HTERT RPE-1 (cell line): ENCODE data around the gene CD99L2.

Source experiments
- in situ Hi-C: fragments of 300-500 bp; cut with MboI; formaldehyde crosslinking; loops from 4 replicates; pipeline ENCODE4 v1.14.3; 2020; ENCODE audit warnings: low sequenced_read_pairs

CD99L2 gene

GRCh38 chrX:150898343-150899190 lies at the start of gene CD99L2:
CD99L2 (minus strand) TSS chrX:150898668; CDS start chrX:150898588, 80 bp downstream.
- in situ Hi-C loops: no loop called here

GRCh38 chrX:150944233-150944632 lies 45.8 kb upstream of the CD99L2 start:
- in situ Hi-C loops: no loop called here

- in situ Hi-C loops: no loop called here
Observed at GRCh38 chrX:150942942-150943594, 44.6 kb upstream of the CD99L2 start.

GRCh38 chrX:150941580-150941979 lies 43.1 kb upstream of the CD99L2 start:
- in situ Hi-C loops: no loop called here

GRCh38 chrX:150940844-150941495 lies 42.5 kb upstream of the CD99L2 start:
- in situ Hi-C loops: no loop called here

- in situ Hi-C loops: no loop called here
Observed at GRCh38 chrX:150936556-150936955, 38.1 kb upstream of the CD99L2 start.

GRCh38 chrX:150935467-150935866 lies 37.0 kb upstream of the CD99L2 start:
- in situ Hi-C loops: no loop called here

- in situ Hi-C loops: no loop called here
Observed at GRCh38 chrX:150934453-150934852, 36.0 kb upstream of the CD99L2 start.

GRCh38 chrX:150933945-150934350 lies 35.5 kb upstream of the CD99L2 start:
- in situ Hi-C loops: no loop called here

GRCh38 chrX:150929058-150929457 lies 30.6 kb upstream of the CD99L2 start:
- in situ Hi-C loops: no loop called here

GRCh38 chrX:150926791-150927190 lies 28.3 kb upstream of the CD99L2 start:
- in situ Hi-C loops: no loop called here

- in situ Hi-C loops: no loop called here
Observed at GRCh38 chrX:150926304-150926703, 27.8 kb upstream of the CD99L2 start.

- in situ Hi-C loops: no loop called here
Observed at GRCh38 chrX:150919401-150919800, 20.9 kb upstream of the CD99L2 start.

- in situ Hi-C loops: no loop called here
Observed at GRCh38 chrX:150913511-150913910, 15.0 kb upstream of the CD99L2 start.

GRCh38 chrX:150907474-150907873 lies 9.0 kb upstream of the CD99L2 start:
- in situ Hi-C loops: no loop called here

GRCh38 chrX:150906694-150907093 lies 8.2 kb upstream of the CD99L2 start:
- in situ Hi-C loops: no loop called here

GRCh38 chrX:150905293-150905692 lies 6.8 kb upstream of the CD99L2 start:
- in situ Hi-C loops: no loop called here

- in situ Hi-C loops: no loop called here
Observed at GRCh38 chrX:150903110-150903508, 4.6 kb upstream of the CD99L2 start.

- in situ Hi-C loops: no loop called here
Observed at GRCh38 chrX:150902434-150903109, 4.1 kb upstream of the CD99L2 start.

- in situ Hi-C loops: no loop called here
Observed at GRCh38 chrX:150899191-150899757, 806 bp upstream of the CD99L2 start.
